GM21526 (cell line): ENCODE results near the gene NF1.
"Not testable (repeated sequence)": the region's sequence is repeated elsewhere in the genome, so short reads cannot be mapped to it uniquely, and the experiment has no call there.

Experiments used
- ATAC-seq: cut with Tn5 transposase; IDR thresholded peaks from one replicate; pipeline ENCODE4 v1.9.1; 2021; ENCODE audit warnings: moderate library complexity; ENCODE audit not compliant: unreplicated experiment, low FRiP score

NF1 gene

GRCh38 chr17:31249835-31250141, 155.0 kb downstream of the NF1 start:
- ATAC-seq = no peak

GRCh38 chr17:31250229-31250628, 155.5 kb downstream of the NF1 start:
- ATAC-seq = no peak

GRCh38 chr17:31251105-31251969, 156.6 kb downstream of the NF1 start:
- no peak for ATAC-seq

- ATAC-seq = no peak
Measured at GRCh38 chr17:31251970-31252328, 157.2 kb downstream of the NF1 start.

- ATAC-seq = no peak
Measured at GRCh38 chr17:31252741-31253140, 158.0 kb downstream of the NF1 start.

GRCh38 chr17:31254654-31255053, 159.9 kb downstream of the NF1 start:
- no peak for ATAC-seq

- no peak for ATAC-seq
Measured at GRCh38 chr17:31256936-31257335, 162.2 kb downstream of the NF1 start.

- ATAC-seq = no peak
Measured at GRCh38 chr17:31260151-31260550, 165.4 kb downstream of the NF1 start.

- no peak for ATAC-seq
Measured at GRCh38 chr17:31261601-31262000, 166.8 kb downstream of the NF1 start.

GRCh38 chr17:31262923-31263322, 168.1 kb downstream of the NF1 start:
- ATAC-seq = not testable (repeated sequence)

GRCh38 chr17:31266042-31266441, 171.3 kb downstream of the NF1 start:
- ATAC-seq = no peak

GRCh38 chr17:31269036-31269577, 174.3 kb downstream of the NF1 start:
- ATAC-seq = no peak

- no peak for ATAC-seq
Measured at GRCh38 chr17:31269578-31269983, 174.8 kb downstream of the NF1 start.

GRCh38 chr17:31272236-31272635, 177.5 kb downstream of the NF1 start:
- no peak for ATAC-seq

GRCh38 chr17:31272803-31273202, 178.0 kb downstream of the NF1 start:
- ATAC-seq = no peak

- ATAC-seq = no peak
Measured at GRCh38 chr17:31273516-31273915, 178.7 kb downstream of the NF1 start.

- ATAC-seq = no peak
Measured at GRCh38 chr17:31274252-31274651, 179.5 kb downstream of the NF1 start.

- no peak for ATAC-seq
Measured at GRCh38 chr17:31275116-31275515, 180.3 kb downstream of the NF1 start.

- no peak for ATAC-seq
Measured at GRCh38 chr17:31279401-31279800, 184.6 kb downstream of the NF1 start.

GRCh38 chr17:31281061-31281460, 186.3 kb downstream of the NF1 start:
- no peak for ATAC-seq

GRCh38 chr17:31283841-31284240, 189.1 kb downstream of the NF1 start:
- no peak for ATAC-seq

GRCh38 chr17:31286587-31286986, 191.8 kb downstream of the NF1 start:
- ATAC-seq = no peak
